Liver (tissue), 9 donors: Measurements from ENCODE around the gene BAZ2A. TPM values are rescaled to one million over a fixed set of nuclear protein-coding genes. Genes with fewer than 3 reads are reported as not detected.

ENCODE experiments used
- DNase-seq: peaks from one replicate; pipeline ENCODE4 v3.0.0-alpha.2; 2017; ENCODE audit warnings: low spot score
- H3K27ac ChIP-seq, 2 donors: one replicate each; pipeline ENCODE4 v1.7.0; 2013; ENCODE audit warnings: inconsistent platforms in 2 of 2, low read length in 2 of 2, control low read depth in 1 of 2, low read depth in 1 of 2, mild to moderate bottlenecking in 1 of 2
- H3K27me3 ChIP-seq, 4 donors: one replicate each; pipeline versions ENCODE4 v1.6.1 to v1.7.0; 2013; ENCODE audit warnings: low read length in 3 of 4, inconsistent platforms in 1 of 4, mild to moderate bottlenecking in 1 of 4, moderate library complexity in 1 of 4; ENCODE audit not compliant: control insufficient read depth in 4 of 4, insufficient read depth in 4 of 4
- H3K36me3 ChIP-seq, 4 donors: one replicate each; pipeline versions ENCODE4 v1.6.1 to v1.7.0; 2013; ENCODE audit warnings: low read length in 3 of 4, mild to moderate bottlenecking in 3 of 4, low read depth in 1 of 4, moderate library complexity in 1 of 4; ENCODE audit not compliant: control insufficient read depth in 4 of 4, insufficient read depth in 3 of 4
- H3K4me1 ChIP-seq, 4 donors: one replicate each; pipeline versions ENCODE4 v1.6.1 to v1.7.0; 2013; ENCODE audit warnings: low read length in 3 of 4, mild to moderate bottlenecking in 3 of 4, moderate library complexity in 1 of 4; ENCODE audit not compliant: control insufficient read depth in 4 of 4, insufficient read depth in 4 of 4
- H3K4me3 ChIP-seq, 3 donors: one replicate each; pipeline versions ENCODE4 v1.6.1 to v1.7.0; 2013; ENCODE audit warnings: low read length in 3 of 3, control low read depth in 1 of 3, low read depth in 1 of 3, mild to moderate bottlenecking in 1 of 3
- H3K9ac ChIP-seq, 2 donors: one replicate each; pipeline ENCODE4 v1.7.0; 2013; ENCODE audit warnings: low read length in 2 of 2, mild to moderate bottlenecking in 2 of 2, moderate library complexity in 2 of 2, control low read depth in 1 of 2, low read depth in 1 of 2
- H3K9me3 ChIP-seq, 4 donors: one replicate each; pipeline versions ENCODE4 v1.6.1 to v1.7.0; 2013; ENCODE audit warnings: low read length in 3 of 4; ENCODE audit not compliant: control insufficient read depth in 4 of 4
- ATF3 ChIP-seq: IDR thresholded peaks from 2 replicates; pipeline ENCODE4 v1.6.1; 2016; ENCODE audit warnings: antibody characterized with exemption
- CTCF ChIP-seq: fragments of 150-350 bp; IDR thresholded peaks from 2 replicates; pipeline ENCODE4 v1.5.1; 2017; ENCODE audit warnings: improper control_type of control experiment, low read depth, low read length; ENCODE audit not compliant: missing input control
- EGR1 ChIP-seq, 2 donors: IDR thresholded peaks; 2 replicates each; pipeline ENCODE4 v1.6.1; 2016 to 2018; ENCODE audit warnings: antibody characterized with exemption in 2 of 2, low read depth in 2 of 2
- FOXA2 ChIP-seq: IDR thresholded peaks from 2 replicates; pipeline ENCODE4 v1.6.1; 2016; ENCODE audit warnings: antibody characterized with exemption
- GABPA ChIP-seq, 2 donors: IDR thresholded peaks in 1 of 2; conservative IDR thresholded peaks in 1 of 2; 2 replicates each; pipeline ENCODE4 v1.6.1; 2016; ENCODE audit warnings: antibody characterized with exemption in 2 of 2, mild to moderate bottlenecking in 1 of 2, moderate library complexity in 1 of 2
- HNF4G ChIP-seq: IDR thresholded peaks from 2 replicates; pipeline ENCODE4 v1.6.1; 2016; ENCODE audit warnings: antibody characterized with exemption
- JUND ChIP-seq, 2 donors: IDR thresholded peaks; 2 replicates each; pipeline ENCODE4 v1.6.1; 2016; ENCODE audit warnings: antibody characterized with exemption in 2 of 2
- MAX ChIP-seq: IDR thresholded peaks from 2 replicates; pipeline ENCODE4 v1.6.1; 2016; ENCODE audit warnings: antibody characterized with exemption
- NR2F2 ChIP-seq: IDR thresholded peaks from 2 replicates; pipeline ENCODE4 v1.6.1; 2016; ENCODE audit warnings: antibody characterized with exemption
- RAD21 ChIP-seq, 2 donors: IDR thresholded peaks; 2 replicates each; pipeline ENCODE4 v1.6.1; 2016; ENCODE audit warnings: antibody characterized with exemption in 2 of 2, mild to moderate bottlenecking in 2 of 2
- RXRA ChIP-seq, 2 donors: IDR thresholded peaks; 2 replicates each; pipeline ENCODE4 v1.6.1; 2017 to 2018; ENCODE audit warnings: antibody characterized with exemption in 2 of 2, mild to moderate bottlenecking in 1 of 2
- SP1 ChIP-seq: IDR thresholded peaks from 2 replicates; pipeline ENCODE4 v1.6.1; 2018; ENCODE audit warnings: antibody characterized with exemption, mild to moderate bottlenecking
- TAF1 ChIP-seq: conservative IDR thresholded peaks from 2 replicates; pipeline ENCODE4 v1.6.1; 2016; ENCODE audit warnings: antibody characterized with exemption, mild to moderate bottlenecking
- YY1 ChIP-seq: IDR thresholded peaks from 2 replicates; pipeline ENCODE4 v1.6.1; 2016; ENCODE audit warnings: antibody characterized with exemption, mild to moderate bottlenecking
- WGBS: extraction: QIAGEN DNeasy Blood & Tissue Kit; methylation state at CpG from one replicate; pipeline ENCODE4 v1.1.7; 2013; 5-methylcytosine and 5-hydroxymethylcytosine counted together
- polyA plus RNA-seq, 2 donors: library from polyadenylated mRNA; stranded (reverse) in 1 of 2; unstranded in 1 of 2; fragments of 200-250 nt in 1 of 2; fragments of >200 nt in 1 of 2; fragmentation: Nextera tagmentation in 1 of 2; extraction: Ambion mirVana in 1 of 2; gene quantifications; one replicate each; pipeline versions ENCODE4 v1.2.1 to v1.2.3, GENCODE V29; 2013 to 2015
- total RNA-seq, 2 donors: library from RNA; depleted of rRNA; stranded (reverse); fragments of >200 nt; gene quantifications; one replicate each; pipeline ENCODE4 v1.2.3, GENCODE V29; 2014
- TF ChIP-seq, protein P1 (sequence below): IDR thresholded peaks from 2 replicates; pipeline ENCODE4 v1.6.1; 2016; ENCODE audit warnings: antibody characterized with exemption, mild to moderate bottlenecking
- donor health status: healthy.
- donor health status: healthy.
- donor health status: healthy.
- donor health status: healthy.
- donor health status: healthy.

The BAZ2A gene
- total and polyA plus RNA-seq, 4 donors, result 12.8 to 31.9 (median 22.0) TPM

DNA sequence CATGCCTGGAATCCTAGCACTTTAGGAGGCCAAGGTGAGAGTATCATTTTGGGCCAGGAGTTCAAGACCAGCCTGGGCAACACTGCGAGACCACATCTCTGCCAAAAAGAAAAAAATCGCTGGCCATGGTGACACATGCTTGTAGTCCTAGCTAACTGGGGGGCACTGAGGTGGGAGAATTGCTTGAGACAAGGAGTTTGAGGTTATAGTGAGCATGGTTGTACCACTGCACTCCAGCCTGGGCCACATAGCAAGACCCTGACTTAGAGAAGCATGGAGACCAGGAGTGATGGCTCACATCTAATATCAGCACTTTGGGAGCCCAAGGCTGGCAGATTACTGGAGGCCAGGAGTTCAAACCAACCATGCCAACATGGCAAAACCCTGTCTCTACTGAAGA, 48.7 kb upstream of the BAZ2A start:
- WGBS, result 97% methylated on average over 2 of the region's 2 CpGs
- Histone ChIP-seq H3K27ac (no peak overlapping the region), H3K27me3 (no peaks in the 10 kb centered on the region), H3K4me1 (peaks cover 6 to 20% (median 12%) of the 10 kb centered on the region in 4 donors), H3K9me3 (no peaks in the 10 kb centered on the region), H3K9ac (no peak overlapping the region), H3K4me3 (no peak overlapping the region), H3K36me3 (peaks cover 0 to 5% (median 2%) of the 10 kb centered on the region in 4 donors)
- TF ChIP-seq TAF1 (no peak), YY1 (no peak), JUND (IDR thresholded peaks at IDR 0.05) (no peak), FOXA2 (no peak), SP1 (no peak), ATF3 (no peak), EGR1 (IDR thresholded peaks at IDR 0.05; ENCODE audit: low read depth in 2 of 2) (no peak), HNF4G (no peak), NR2F2 (no peak), RXRA (IDR thresholded peaks at IDR 0.05) (no peak), RAD21 (IDR thresholded peaks at IDR 0.05) (no peak), MAX (no peak), CTCF (no peak), GABPA (IDR thresholded peaks at IDR 0.05 in 1 of 2, conservative IDR thresholded peaks at IDR 0.05 in 1 of 2) (no peak)
- TF ChIP-seq, protein P1, sequence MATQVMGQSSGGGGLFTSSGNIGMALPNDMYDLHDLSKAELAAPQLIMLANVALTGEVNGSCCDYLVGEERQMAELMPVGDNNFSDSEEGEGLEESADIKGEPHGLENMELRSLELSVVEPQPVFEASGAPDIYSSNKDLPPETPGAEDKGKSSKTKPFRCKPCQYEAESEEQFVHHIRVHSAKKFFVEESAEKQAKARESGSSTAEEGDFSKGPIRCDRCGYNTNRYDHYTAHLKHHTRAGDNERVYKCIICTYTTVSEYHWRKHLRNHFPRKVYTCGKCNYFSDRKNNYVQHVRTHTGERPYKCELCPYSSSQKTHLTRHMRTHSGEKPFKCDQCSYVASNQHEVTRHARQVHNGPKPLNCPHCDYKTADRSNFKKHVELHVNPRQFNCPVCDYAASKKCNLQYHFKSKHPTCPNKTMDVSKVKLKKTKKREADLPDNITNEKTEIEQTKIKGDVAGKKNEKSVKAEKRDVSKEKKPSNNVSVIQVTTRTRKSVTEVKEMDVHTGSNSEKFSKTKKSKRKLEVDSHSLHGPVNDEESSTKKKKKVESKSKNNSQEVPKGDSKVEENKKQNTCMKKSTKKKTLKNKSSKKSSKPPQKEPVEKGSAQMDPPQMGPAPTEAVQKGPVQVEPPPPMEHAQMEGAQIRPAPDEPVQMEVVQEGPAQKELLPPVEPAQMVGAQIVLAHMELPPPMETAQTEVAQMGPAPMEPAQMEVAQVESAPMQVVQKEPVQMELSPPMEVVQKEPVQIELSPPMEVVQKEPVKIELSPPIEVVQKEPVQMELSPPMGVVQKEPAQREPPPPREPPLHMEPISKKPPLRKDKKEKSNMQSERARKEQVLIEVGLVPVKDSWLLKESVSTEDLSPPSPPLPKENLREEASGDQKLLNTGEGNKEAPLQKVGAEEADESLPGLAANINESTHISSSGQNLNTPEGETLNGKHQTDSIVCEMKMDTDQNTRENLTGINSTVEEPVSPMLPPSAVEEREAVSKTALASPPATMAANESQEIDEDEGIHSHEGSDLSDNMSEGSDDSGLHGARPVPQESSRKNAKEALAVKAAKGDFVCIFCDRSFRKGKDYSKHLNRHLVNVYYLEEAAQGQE, result no peak
- no peak for DNase-seq

DNA sequence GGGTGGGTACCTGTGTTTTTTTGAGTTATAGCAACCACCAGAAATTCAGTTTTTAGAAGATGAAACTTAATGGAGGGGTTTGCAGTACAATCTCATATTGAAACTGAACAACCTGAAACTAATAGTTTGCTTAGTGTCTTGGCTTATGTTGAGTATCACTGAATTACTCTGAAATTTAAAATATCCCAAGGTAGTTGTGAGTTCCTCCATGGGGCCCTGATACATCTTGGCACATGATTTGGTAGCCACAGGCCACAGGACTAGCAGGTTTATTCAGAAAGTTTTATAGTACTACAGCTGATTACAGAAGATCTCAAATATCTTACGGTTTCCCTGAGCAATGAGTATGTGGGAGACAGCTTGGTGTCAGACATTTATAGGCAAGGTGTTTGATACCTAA, 47.6 kb upstream of the BAZ2A start:
- Histone ChIP-seq H3K27ac (no peak overlapping the region), H3K4me3 (no peak overlapping the region), H3K9ac (no peak overlapping the region), H3K4me1 (peaks cover 7 to 19% (median 15%) of the 10 kb centered on the region in 4 donors), H3K27me3 (no peaks in the 10 kb centered on the region), H3K9me3 (no peaks in the 10 kb centered on the region), H3K36me3 (peaks cover 0 to 7% (median 4%) of the 10 kb centered on the region in 4 donors)
- TF ChIP-seq EGR1 (IDR thresholded peaks at IDR 0.05; ENCODE audit: low read depth in 2 of 2), result no peak
- DNase-seq, result no peak
- WGBS, result 82% methylated on average over 1 of the region's 1 CpG
